NCI-H2171 (cell line): Measurements from ENCODE around the gene CEBPB.

ENCODE experiments used
- DNase-seq: peaks from one replicate; lab custom pipeline; 2025; lab: John Stamatoyannopoulos, UW

Gene CEBPB

GRCh38 chr20:50169329-50169823 lies 21.3 kb upstream of the CEBPB start:
- DNase-seq, result no peak

DNA sequence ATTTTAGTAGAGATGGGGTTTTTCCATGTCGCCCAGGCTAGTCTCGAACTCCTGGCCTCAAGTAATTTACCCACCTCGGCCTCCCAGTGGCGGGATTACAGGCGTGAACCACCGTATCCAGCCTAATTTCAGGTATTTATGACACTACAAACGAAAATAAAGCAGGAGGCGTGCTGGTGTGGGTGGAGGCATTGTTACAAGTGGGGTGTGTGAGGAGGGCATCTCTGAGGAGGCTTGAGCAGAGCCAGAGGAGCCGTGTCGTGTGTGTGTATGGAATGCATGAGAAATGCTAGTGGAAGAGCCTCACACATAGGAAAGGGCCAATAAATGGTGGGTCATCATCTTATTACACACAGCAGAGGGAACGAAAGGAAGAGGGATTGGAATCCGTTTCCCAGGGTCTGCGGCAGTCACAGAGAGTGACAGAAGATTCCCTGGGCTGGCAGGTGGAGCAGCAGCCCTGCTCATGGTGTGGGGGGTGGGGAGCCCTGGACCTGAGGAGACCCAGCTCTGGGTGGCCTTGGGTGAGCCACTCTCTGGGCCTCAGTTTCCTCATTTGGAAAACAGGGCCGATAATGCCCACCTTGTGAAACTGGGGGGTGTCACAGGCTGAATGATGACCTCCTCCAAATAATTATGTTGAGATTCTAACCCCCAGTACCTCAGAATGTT lies 19.9 kb upstream of the CEBPB start:
- DNase-seq, result no peak

GRCh38 chr20:50172347-50173013 lies 18.1 kb upstream of the CEBPB start:
- DNase-seq, result no peak

- no peak for DNase-seq
Observed at GRCh38 chr20:50174456-50174855, 16.2 kb upstream of the CEBPB start.

DNA sequence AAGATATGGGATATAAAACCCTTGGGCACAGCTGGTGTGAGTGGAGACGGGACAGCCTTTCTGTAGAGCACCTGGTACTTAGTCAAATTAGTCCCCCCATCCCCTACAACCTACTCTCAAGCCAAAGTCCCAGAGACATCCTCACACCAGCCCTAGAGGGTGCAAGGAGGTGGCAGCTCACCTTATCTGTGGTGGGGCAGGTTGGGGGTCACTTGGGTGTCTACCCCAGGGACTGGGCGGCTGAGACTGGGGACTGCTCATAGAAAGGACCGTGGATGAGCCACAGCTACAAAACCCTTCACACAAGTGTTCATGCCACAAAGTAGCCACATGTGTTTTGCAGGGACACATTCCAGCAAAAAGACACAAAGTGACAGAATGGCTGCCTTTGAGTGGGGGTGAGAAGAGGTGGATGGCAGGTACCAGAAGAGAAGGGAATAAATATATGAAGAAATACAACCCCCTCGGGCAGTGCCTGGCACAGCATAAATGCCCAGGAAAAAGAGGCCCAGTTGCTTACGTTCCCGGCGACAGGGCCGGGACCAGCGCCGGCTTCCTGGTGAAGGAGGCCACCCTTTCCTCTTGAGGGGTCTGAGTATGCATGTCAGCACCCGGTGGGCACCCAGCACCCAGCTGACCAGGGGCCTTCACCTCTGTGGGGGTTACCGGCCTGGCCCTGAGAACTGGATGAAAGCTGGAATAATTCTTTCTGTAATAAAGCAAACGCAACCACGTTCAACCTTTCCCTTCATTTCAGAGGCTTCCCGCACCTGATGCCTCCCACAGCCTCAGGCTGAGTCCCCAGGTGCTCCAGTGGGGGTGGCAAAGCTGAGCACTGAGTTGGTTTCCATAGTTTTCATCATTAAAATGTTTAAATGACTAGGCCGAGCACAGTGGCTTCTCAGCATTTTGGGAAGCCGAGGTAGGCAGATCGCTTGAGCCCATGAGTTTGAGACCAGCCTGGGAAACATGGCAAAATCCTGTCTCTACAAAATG lies 14.4 kb upstream of the CEBPB start:
- DNase-seq, result no peak

- DNase-seq, result peak; percentile 69
Observed at GRCh38 chr20:50178672-50179071, 12.0 kb upstream of the CEBPB start.

DNA sequence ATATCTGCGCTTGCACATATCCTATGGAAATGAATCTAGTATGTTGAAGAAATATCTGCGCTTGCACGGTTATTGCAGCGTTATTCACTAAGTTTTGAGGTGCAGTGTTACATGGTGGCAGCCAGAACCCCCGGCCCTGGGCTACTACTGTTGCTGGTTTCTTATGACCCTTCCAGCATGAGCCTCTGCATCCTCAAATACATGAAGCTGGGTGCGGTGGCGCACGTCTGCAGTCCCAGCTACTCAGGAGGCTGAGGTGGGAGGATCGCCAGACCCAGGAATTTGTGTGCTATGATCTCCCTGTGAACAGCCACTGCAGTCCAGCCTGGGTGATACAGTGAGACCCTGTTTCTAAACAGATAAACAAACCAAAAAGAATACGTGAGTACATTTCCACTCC lies 9.3 kb upstream of the CEBPB start:
- DNase-seq, result no peak

GRCh38 chr20:50182346-50182745 lies 8.3 kb upstream of the CEBPB start:
- no peak for DNase-seq

GRCh38 chr20:50185426-50185825 lies 5.2 kb upstream of the CEBPB start:
- no peak for DNase-seq

- DNase-seq, result peak; percentile 72
Observed at GRCh38 chr20:50186151-50186885, 4.3 kb upstream of the CEBPB start.

DNA sequence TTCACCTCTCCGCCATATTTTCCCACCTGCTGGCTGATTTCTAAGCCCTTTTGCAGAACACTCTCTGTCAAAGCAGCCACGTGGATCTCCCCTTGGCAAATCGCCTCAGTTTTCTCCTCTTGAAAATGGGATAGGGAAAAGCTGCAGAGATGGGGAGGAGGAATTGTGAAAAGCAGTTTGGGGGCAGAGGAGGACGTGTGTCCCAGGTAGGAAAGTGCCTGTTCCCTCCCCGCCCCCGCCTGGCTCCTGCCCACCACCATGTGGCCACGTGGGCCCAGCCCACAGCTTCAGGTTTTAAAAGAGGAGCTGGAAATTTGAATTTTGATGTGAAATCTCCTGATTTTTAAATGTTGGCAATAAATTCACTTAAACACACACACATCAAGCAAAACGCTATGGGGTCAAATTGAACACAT lies 3.6 kb upstream of the CEBPB start:
- DNase-seq, result no peak

DNA sequence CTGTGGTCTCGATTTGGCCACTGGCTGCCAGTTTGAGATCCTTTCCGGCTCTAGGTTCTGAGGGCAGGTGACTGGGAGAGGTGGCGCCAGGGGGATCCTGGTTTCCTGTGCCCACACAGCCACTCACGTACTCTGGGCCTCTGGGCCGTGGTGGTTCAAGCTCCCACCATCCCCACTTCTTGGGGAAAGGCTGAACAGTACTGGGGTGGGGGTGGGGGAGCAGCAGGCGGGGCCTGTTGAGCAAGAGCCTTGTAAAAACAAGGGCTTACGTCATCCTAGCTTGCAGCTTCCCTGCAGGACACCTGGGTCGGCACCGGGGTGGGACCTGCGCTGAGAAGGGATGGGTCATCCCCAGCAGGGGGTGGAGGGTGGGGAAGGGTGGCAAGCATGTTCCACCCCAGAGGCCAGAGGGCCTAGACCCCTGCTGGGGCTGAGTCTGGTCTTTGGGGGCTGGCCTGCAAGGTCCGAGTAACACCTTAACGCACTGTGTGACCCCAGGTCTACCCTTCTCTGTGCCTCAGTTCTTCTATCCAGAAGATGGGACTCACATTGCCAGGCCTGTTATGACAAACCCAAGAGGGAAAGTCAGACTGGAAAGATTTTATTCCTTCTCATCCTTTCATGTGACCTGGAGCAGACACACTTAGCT lies 3.1 kb upstream of the CEBPB start:
- no peak for DNase-seq

DNA sequence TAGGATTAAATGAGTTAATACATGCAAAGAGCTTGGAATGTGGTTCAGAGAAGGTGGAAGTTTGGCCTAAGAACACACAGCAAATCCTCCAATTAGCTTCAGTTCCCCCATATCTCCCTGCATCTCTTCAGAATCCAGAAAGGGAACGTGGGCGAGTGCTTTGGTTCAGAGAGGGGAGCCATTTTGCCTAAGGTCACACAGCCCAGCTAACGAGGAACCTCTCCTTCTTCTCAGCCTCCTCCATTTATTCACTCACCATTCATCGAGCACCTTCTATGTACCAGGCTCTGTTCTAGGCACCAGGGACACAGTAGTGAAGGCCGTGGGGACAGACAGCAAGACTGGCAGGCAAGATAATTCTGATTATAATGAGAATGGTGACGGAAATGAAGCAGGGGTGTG lies 2.3 kb upstream of the CEBPB start:
- no peak for DNase-seq

DNA sequence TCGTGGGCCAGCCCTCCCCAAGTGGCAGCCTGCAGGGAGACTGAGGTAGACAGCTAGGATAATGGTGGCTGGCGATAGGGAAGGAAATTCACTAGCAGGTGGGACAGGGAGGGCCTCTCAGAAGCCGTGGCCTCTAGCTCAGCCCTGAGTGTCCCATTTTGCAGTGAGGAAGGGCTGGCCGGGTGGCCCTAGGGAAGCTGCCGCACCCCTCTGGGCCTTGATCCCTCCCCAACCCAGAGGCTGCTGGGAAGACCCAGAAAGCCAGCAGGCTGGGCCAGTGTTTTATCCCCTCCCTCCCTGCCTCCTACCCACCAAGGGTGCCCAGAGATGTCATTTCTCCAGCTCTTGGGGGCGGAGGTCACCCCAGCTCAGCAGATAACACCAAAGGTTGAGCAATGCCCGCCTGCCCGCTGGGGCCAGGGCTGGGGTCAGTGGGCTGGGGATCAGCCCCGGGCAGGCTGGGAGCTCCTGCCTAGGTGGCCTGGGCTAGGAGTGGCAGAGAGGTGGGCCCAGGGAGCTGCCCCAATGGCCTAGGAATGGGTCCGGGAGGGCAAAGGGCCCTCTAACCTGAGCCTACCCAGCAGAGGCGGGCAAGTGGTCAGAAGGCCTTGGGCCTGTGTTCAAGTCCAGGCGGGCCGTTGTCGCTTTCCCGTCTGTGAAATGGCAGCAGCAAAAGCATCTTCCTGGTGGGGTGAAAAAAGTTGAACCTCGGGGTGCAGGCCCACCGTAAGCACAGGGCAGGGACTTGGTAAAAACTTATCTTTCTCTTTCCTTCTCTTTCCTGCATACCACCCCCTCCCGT lies 1.6 kb upstream of the CEBPB start:
- DNase-seq, result no peak

DNA sequence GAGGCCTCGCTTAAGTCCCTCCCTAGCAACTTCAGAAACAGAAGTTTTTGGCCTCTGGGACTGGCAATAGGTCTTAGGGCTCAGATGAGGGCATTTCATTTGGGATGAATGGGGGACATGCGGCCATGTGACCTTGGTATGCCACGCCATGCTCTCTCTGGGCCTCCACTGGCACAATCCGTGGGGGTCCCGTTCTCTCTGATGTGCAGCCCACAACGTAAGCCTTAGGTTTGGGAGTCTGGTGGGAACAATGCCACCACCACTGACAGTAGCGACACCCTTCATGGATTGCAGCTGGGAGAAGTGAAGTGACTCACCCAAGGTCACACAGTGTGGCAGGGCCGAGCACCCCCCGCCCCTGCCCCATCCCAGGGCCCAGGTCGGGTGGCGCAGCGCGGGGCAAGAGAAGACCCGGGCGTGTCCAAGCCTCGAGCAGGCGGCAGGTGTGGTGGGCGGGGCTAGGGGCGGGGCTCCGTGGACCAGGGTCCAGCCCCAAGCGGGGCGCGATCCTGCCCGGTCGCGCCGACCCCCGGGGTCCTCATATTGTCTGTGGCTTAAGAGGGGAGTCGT lies 864 bp upstream of the CEBPB start:
- DNase-seq, result no peak

GRCh38 chr20:50191065-50191543 lies 474 bp downstream of the CEBPB start:
- DNase-seq, result no peak

GRCh38 chr20:50191544-50192363 lies 1.1 kb downstream of the CEBPB start:
- DNase-seq, result peak; percentile 68

GRCh38 chr20:50192364-50193198 lies 2.0 kb downstream of the CEBPB start:
- peak; percentile 90 for DNase-seq
